K562 (cell line): ENCODE results near the gene RAB31. TPM values are rescaled to one million over a fixed set of nuclear protein-coding genes. Genes with fewer than 3 reads are reported as not detected.
A peak's percentile ranks its signal among the peaks of the same experiment; 100 is the strongest.

Experiments used
- ATAC-seq: fragments of 200-7000 bp; cut with Tn5 transposase; 3 replicates; pipeline ENCODE4 v1.9.1; 2020; ENCODE audit warnings: moderate library complexity
- BruUV-seq: library from RNA; stranded (reverse); fragments of 400-500 nt; replicated peaks from 2 replicates; lab custom pipeline; 2021; lab: Mats Ljungman, UMichigan
- CTCF ChIA-PET: fragments of 300-600 bp; formaldehyde crosslinking; extraction: SDS; loops from one replicate; lab custom pipeline; 2021; ENCODE audit warnings: low intra/inter-chr PET ratio; lab: Yijun Ruan, JAX
- POLR2A ChIA-PET: fragments of 300-600, 350-650 bp; sonication (Branson Sonifier 250); formaldehyde crosslinking; extraction: SDS; loops from one replicate; lab custom pipeline; 2021; ENCODE audit warnings: antibody characterized with exemption, inconsistent platforms; lab: Yijun Ruan, JAX
- DNase-seq, 4 experiments: peaks; one replicate each; pipeline versions ENCODE4 v3.0.0 to v3.0.0-alpha.2; 2011 to 2018; ENCODE audit warnings: low spot score in 3 of 4, mixed read lengths in 3 of 4; ENCODE audit errors: extremely low read depth in 1 of 4
- FAIRE-seq: peaks from 2 replicates; lab custom pipeline; 2011; peaks lifted over from hg19 to GRCh38; lab: Jason Lieb, UNC
- H2AFZ ChIP-seq: 2 replicates; pipeline ENCODE4 v1.6.0; 2011; ENCODE audit warnings: low read depth, low read length, control low read depth, inconsistent platforms
- H3K27ac ChIP-seq: fragments of 200-600 bp; 3 replicates; pipeline ENCODE4 v1.8.0; 2011; ENCODE audit warnings: low read depth, mild to moderate bottlenecking, control low read depth, inconsistent platforms, low read length, moderate library complexity, mixed read lengths; ENCODE audit errors: extremely low read depth
- H3K27me3 ChIP-seq, 2 experiments: fragments of 300-600 bp in 1 of 2; 2 replicates in 1 of 2; 3 replicates in 1 of 2; pipeline versions ENCODE4 v1.6.0 to v1.8.0; 2011; ENCODE audit warnings: inconsistent platforms in 2 of 2, low read length in 2 of 2, mild to moderate bottlenecking in 1 of 2, mixed read lengths in 1 of 2, moderate library complexity in 1 of 2; ENCODE audit not compliant: control insufficient read depth in 2 of 2, insufficient read depth in 2 of 2
- H3K36me3 ChIP-seq: fragments of 300-600 bp; 3 replicates; pipeline ENCODE4 v1.8.0; 2011; ENCODE audit warnings: mild to moderate bottlenecking, low read length, inconsistent platforms; ENCODE audit not compliant: control insufficient read depth, insufficient read depth
- H3K4me1 ChIP-seq, 2 experiments: fragments of 200-600 bp in 1 of 2; replicated peaks in 1 of 2; 2 replicates in 1 of 2; 3 replicates in 1 of 2; pipeline versions ENCODE4 v1.5.1 to v1.8.0; 2011; ENCODE audit warnings: inconsistent platforms in 2 of 2, low read length in 2 of 2, mild to moderate bottlenecking in 1 of 2, mixed read lengths in 1 of 2, moderate library complexity in 1 of 2; ENCODE audit not compliant: control insufficient read depth in 2 of 2, insufficient read depth in 2 of 2
- H3K4me2 ChIP-seq: 2 replicates; pipeline ENCODE4 v1.6.1; 2011; ENCODE audit warnings: low read length, control low read depth, inconsistent platforms, mixed read lengths; ENCODE audit not compliant: insufficient read depth
- H3K4me3 ChIP-seq: fragments of 200-600 bp; sonication (generic), shearing (Covaris generic); 2 replicates; pipeline ENCODE4 v1.5.1; 2016; ENCODE audit warnings: control low read depth, inconsistent platforms
- H3K79me2 ChIP-seq: fragments of 200-600 bp; 3 replicates; pipeline ENCODE4 v1.8.0; 2011; ENCODE audit warnings: low read length, inconsistent platforms; ENCODE audit not compliant: control insufficient read depth, insufficient read depth
- H3K9ac ChIP-seq, 2 experiments: 2 replicates each; pipeline versions ENCODE4 v1.6.0 to v1.6.1; 2011; ENCODE audit warnings: low read depth in 2 of 2, low read length in 2 of 2, control low read depth in 1 of 2, inconsistent platforms in 1 of 2, mild to moderate bottlenecking in 1 of 2, mixed read lengths in 1 of 2; ENCODE audit not compliant: insufficient read depth in 1 of 2
- H3K9me1 ChIP-seq: one replicate; pipeline ENCODE4 v1.6.0; 2011; ENCODE audit warnings: inconsistent platforms, mild to moderate bottlenecking, low read length, moderate library complexity; ENCODE audit not compliant: control insufficient read depth, insufficient read depth
- H3K9me3 ChIP-seq: replicated peaks from 2 replicates; pipeline ENCODE4 v1.5.1; 2011; ENCODE audit warnings: low read depth, low read length, inconsistent platforms; ENCODE audit not compliant: control insufficient read depth, insufficient read depth
- H4K20me1 ChIP-seq: replicated peaks from 2 replicates; pipeline ENCODE4 v1.6.1; 2011; ENCODE audit warnings: low read length, inconsistent platforms, mixed read lengths; ENCODE audit not compliant: control insufficient read depth, insufficient read depth
- FIP1L1 ChIP-seq: fragments of 200-400 bp; formaldehyde crosslinking; IDR thresholded peaks from 2 replicates; pipeline ENCODE4 v1.6.1; 2018; ENCODE audit warnings: mild to moderate bottlenecking, low read depth, low read length; ENCODE audit not compliant: poor library complexity, severe bottlenecking
- HDAC2 ChIP-seq: fragments of 450-650 bp; IDR thresholded peaks from 2 replicates; pipeline ENCODE4 v1.6.1; 2016; ENCODE audit warnings: mild to moderate bottlenecking
- HNRNPK ChIP-seq: fragments of 200-400 bp; formaldehyde crosslinking; IDR thresholded peaks from one replicate; pipeline ENCODE4 v1.6.1; 2018; ENCODE audit warnings: mild to moderate bottlenecking, low read depth, low read length; ENCODE audit not compliant: poor library complexity, severe bottlenecking
- JUN ChIP-seq, 2 experiments: sonication (generic) in 1 of 2; formaldehyde crosslinking in 1 of 2; IDR thresholded peaks; 2 replicates each; pipeline versions ENCODE4 v1.6.1 to v1.8.0; 2012 to 2022; ENCODE audit warnings: borderline replicate concordance in 2 of 2, mild to moderate bottlenecking in 2 of 2, improper control_type of control experiment in 1 of 2, low read depth in 1 of 2, low read length in 1 of 2, missing genetic modification reagents in 1 of 2
- SMAD3 ChIP-seq: fragments of 450-650 bp; formaldehyde crosslinking; conservative IDR thresholded peaks from 2 replicates; pipeline ENCODE4 v1.4.0; 2020; ENCODE audit warnings: mild to moderate bottlenecking
- TAF7 ChIP-seq: fragments of 450-650 bp; IDR thresholded peaks from 2 replicates; pipeline ENCODE4 v1.6.1; 2016; ENCODE audit warnings: missing genetic modification characterization, missing compliant biosample characterization
- TOE1 ChIP-seq, 2 experiments: fragments of 450-650 bp in 1 of 2; sonication (generic) in 1 of 2; formaldehyde crosslinking in 1 of 2; IDR thresholded peaks; 2 replicates each; pipeline versions ENCODE4 v1.7.1 to v1.8.0; 2016 to 2022; ENCODE audit warnings: borderline replicate concordance in 2 of 2, mild to moderate bottlenecking in 2 of 2, antibody characterized with exemption in 1 of 2, inconsistent platforms in 1 of 2, low read depth in 1 of 2, missing genetic modification reagents in 1 of 2, moderate library complexity in 1 of 2
- UBTF ChIP-seq, 2 experiments: IDR thresholded peaks; 2 replicates each; pipeline ENCODE4 v1.6.1; 2012; ENCODE audit warnings: improper control_type of control experiment in 2 of 2, low read depth in 2 of 2, low read length in 2 of 2, borderline replicate concordance in 1 of 2
- ZNF165 ChIP-seq: fragments of 250-450 bp; sonication (Bioruptor Pico); IDR thresholded peaks from 2 replicates; pipeline ENCODE4 v1.4.0; 2020; ENCODE audit warnings: borderline replicate concordance
- WGBS: fragments of 100-300 bp; shearing (Covaris generic); methylation state at CpG from one replicate; pipeline ENCODE4 v1.1.6; 2016; ENCODE audit warnings: low coverage, mixed read lengths; ENCODE audit not compliant: insufficient coverage; ENCODE audit errors: missing lambda C conversion rate; 5-methylcytosine and 5-hydroxymethylcytosine counted together
- in situ Hi-C: fragments of 300-500 bp; cut with MboI; formaldehyde crosslinking; loops from 4 replicates; pipeline ENCODE4 v1.15.0; 2018; ENCODE audit warnings: inconsistent platforms, mixed read lengths
- intact Hi-C: fragments of 100-400 bp; cut with micrococcal nuclease; formaldehyde crosslinking; loops from 2 replicates; pipeline ENCODE4 v1.14.2; 2022
- polyA plus RNA-seq, 8 experiments: library from polyadenylated mRNA; depleted of rRNA in 4 of 8; stranded (reverse) in 5 of 8; unstranded in 3 of 8; fragments of >200 nt; fragmentation: Nextera tagmentation in 2 of 8; fragmentation: Illumina TruSeq in 1 of 8; extraction: Ambion mirVana in 2 of 8; extraction: Trizol in 1 of 8; gene quantifications; 2 replicates each; pipeline versions ENCODE4 v1.2.1 to v1.2.3, GENCODE V29; 2011 to 2014; ENCODE audit warnings: inconsistent platforms in 1 of 8, missing spikeins in 1 of 8
- total RNA-seq, 7 experiments: library from RNA; depleted of rRNA in 6 of 7; stranded (reverse); fragments of >200 nt in 6 of 7; fragmentation: Illumina TruSeq in 2 of 7; extraction: Trizol in 2 of 7; gene quantifications; 2 replicates each; pipeline versions ENCODE4 v1.2.1 to v1.2.3, GENCODE V29; 2011 to 2021; ENCODE audit warnings: low replicate concordance in 1 of 7
- TF ChIP-seq, protein P1 (sequence below): sonication (generic); formaldehyde crosslinking; IDR thresholded peaks from 2 replicates; pipeline ENCODE4 v1.8.0; 2022; ENCODE audit warnings: missing genetic modification reagents, mild to moderate bottlenecking, borderline replicate concordance
- TF ChIP-seq, protein P2 (sequence below): sonication (generic); formaldehyde crosslinking; IDR thresholded peaks from 2 replicates; pipeline ENCODE4 v1.9.0; 2022; ENCODE audit warnings: mild to moderate bottlenecking, missing genetic modification reagents

The RAB31 gene
- total and polyA plus RNA-seq, 9 of the 15 experiments (the other 6 are each of a cell fraction or from before 2014, with no cell fraction given): 20.7 to 70.4 (median 41.3) TPM

DNA sequence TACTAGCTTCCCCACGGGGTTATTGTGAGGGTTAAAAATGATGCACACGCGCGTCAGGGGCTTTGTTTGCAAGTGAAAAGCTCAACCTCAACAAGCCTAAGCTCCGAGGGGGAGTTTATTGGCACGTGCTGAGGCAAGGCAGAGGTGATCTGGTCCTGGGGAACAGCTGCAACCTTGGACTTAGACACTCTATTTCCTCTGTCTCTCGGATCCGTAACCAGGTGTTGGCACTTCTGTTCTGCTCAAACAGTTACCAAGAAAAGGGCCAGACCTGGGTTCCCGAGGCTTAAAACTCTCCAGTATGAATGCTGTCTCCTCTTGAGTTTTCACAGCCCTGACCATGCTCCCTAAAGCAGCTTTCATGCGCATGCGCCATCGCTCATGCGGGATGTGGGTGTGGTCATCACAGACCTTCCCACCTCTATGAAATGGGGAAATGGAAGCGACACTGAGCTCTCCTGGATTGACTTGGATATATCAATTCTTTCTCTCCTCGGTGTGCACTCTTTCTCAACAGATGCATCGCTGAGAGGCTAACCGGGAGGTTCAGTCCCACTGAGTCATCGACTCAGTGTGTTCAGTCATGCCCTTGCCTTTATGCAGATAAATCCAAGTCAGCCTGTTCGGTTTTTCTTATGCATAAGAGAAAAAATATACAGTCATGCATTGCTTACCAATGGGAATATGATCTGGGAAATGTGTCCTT lies 19.9 kb upstream of the RAB31 start:
- Histone ChIP-seq H3K9me1 (no peaks in the 10 kb centered on the region), H2AFZ (peak overlapping the region; percentile 94), H3K9me3 (no peaks in the 10 kb centered on the region), H3K36me3 (no peaks in the 10 kb centered on the region), H3K4me3 (peak overlapping the region; percentile 7; the same call in 1 of the 2 replicates), H3K4me2 (peak overlapping the region; percentile 73), H3K27ac (peak overlapping the region; percentile 53), H3K9ac (peak overlapping the region in 1 of 2 experiments; percentile 34; a peak in 2 of 4 replicates), H3K79me2 (no peaks in the 10 kb centered on the region), H3K4me1 (peaks cover 10 to 38% of the 10 kb centered on the region in 2 experiments; a peak in 4 of 5 replicates), H4K20me1 (no peaks in the 10 kb centered on the region), H3K27me3 (no peaks in the 10 kb centered on the region)
- peak; percentile 60 for ATAC-seq
- ChIA-PET CTCF (no interaction called here), POLR2A (interaction anchor here (0.5 to 1.6 kb wide), 9 partner anchors 8 to 770 kb away, joined by 3 to 6 read pairs (median 3); partner anchors contain the start of gene RAB31)
- no TSS peak for BruUV-seq
- peak; percentile 77 for FAIRE-seq
- in situ Hi-C loops: no loop called here
- 35% methylated on average over 19 of the region's 19 CpGs for WGBS
- peak; percentile 56 to 90 (median 72) for DNase-seq
- intact Hi-C loops: loop anchor here (10.0 kb wide), 2 partner anchors 187 to 227 kb away; partner anchors contain the start of gene VAPA
- TF ChIP-seq, protein P1, sequence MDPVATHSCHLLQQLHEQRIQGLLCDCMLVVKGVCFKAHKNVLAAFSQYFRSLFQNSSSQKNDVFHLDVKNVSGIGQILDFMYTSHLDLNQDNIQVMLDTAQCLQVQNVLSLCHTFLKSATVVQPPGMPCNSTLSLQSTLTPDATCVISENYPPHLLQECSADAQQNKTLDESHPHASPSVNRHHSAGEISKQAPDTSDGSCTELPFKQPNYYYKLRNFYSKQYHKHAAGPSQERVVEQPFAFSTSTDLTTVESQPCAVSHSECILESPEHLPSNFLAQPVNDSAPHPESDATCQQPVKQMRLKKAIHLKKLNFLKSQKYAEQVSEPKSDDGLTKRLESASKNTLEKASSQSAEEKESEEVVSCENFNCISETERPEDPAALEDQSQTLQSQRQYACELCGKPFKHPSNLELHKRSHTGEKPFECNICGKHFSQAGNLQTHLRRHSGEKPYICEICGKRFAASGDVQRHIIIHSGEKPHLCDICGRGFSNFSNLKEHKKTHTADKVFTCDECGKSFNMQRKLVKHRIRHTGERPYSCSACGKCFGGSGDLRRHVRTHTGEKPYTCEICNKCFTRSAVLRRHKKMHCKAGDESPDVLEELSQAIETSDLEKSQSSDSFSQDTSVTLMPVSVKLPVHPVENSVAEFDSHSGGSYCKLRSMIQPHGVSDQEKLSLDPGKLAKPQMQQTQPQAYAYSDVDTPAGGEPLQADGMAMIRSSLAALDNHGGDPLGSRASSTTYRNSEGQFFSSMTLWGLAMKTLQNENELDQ (CRISPR knock-in tag): no peak
- TF ChIP-seq HDAC2: no peak
- no peak for TF ChIP-seq ZNF165 (CRISPR knock-in tag)
- no peak for TF ChIP-seq TOE1 (IDR thresholded peaks at IDR 0.05; ENCODE audit: borderline replicate concordance)
- 0 out of 2 replicates have a peak, but pooled peaks have one; percentile 12 for TF ChIP-seq TOE1 (CRISPR knock-in tag; IDR thresholded peaks at IDR 0.05; ENCODE audit: borderline replicate concordance, low read depth)
- TF ChIP-seq JUN (IDR thresholded peaks at IDR 0.05; ENCODE audit: borderline replicate concordance, low read depth, low read length): no peak; the same call in 1 of the 2 replicates
- peak; percentile 75; the same call in 1 of the 2 replicates for TF ChIP-seq JUN (CRISPR knock-in tag; IDR thresholded peaks at IDR 0.05; ENCODE audit: borderline replicate concordance)
- no peak for TF ChIP-seq TAF7 (tag)
- TF ChIP-seq HNRNPK: no peak
- TF ChIP-seq UBTF (IDR thresholded peaks at IDR 0.05; ENCODE audit: borderline replicate concordance in 1 of 2, low read depth in 2 of 2, low read length in 2 of 2): no peak
- TF ChIP-seq FIP1L1: no peak
- TF ChIP-seq, protein P2, sequence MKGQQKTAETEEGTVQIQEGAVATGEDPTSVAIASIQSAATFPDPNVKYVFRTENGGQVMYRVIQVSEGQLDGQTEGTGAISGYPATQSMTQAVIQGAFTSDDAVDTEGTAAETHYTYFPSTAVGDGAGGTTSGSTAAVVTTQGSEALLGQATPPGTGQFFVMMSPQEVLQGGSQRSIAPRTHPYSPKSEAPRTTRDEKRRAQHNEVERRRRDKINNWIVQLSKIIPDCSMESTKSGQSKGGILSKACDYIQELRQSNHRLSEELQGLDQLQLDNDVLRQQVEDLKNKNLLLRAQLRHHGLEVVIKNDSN: peak; percentile 49
- no peak for TF ChIP-seq SMAD3
